GM12878 (cell line): ENCODE results near the gene LRBA. TPM values are rescaled to one million over a fixed set of nuclear protein-coding genes. Genes with fewer than 3 reads are reported as not detected.

Source experiments
- ATAC-seq: fragments of 200-7000 bp; cut with Tn5 transposase; 3 replicates; pipeline ENCODE4 v1.9.1; 2020; ENCODE audit warnings: mild to moderate bottlenecking, moderate library complexity
- BruUV-seq: library from RNA; stranded (reverse); fragments of 400-500 nt; replicated peaks from 2 replicates; lab custom pipeline; 2021; lab: Mats Ljungman, UMichigan
- CTCF ChIA-PET: fragments of 300-600 bp; sonication (Branson Sonifier 250); formaldehyde crosslinking; extraction: SDS; loops from one replicate; lab custom pipeline; 2021; ENCODE audit warnings: inconsistent platforms; lab: Yijun Ruan, JAX
- POLR2A ChIA-PET: fragments of 350-600 bp; formaldehyde crosslinking; extraction: SDS; loops from one replicate; lab custom pipeline; 2021; ENCODE audit warnings: inconsistent platforms; lab: Charles Lee
- RAD21 ChIA-PET: fragments of 300-600 bp; sonication (Branson Sonifier 250); formaldehyde crosslinking; loops from one replicate; lab custom pipeline; 2023; ENCODE audit warnings: antibody characterized with exemption; ENCODE audit not compliant: unreplicated experiment; lab: Charles Lee
- SMC1A ChIA-PET: fragments of 300-600 bp; sonication (Branson Sonifier 250); formaldehyde crosslinking; loops from one replicate; lab custom pipeline; 2023; ENCODE audit not compliant: unreplicated experiment, uncharacterized antibody; lab: Charles Lee
- DNase-seq: peaks from one replicate; pipeline ENCODE4 v3.0.0-alpha.2; 2011; ENCODE audit warnings: low read depth, low spot score
- FAIRE-seq: peaks from 3 replicates; lab custom pipeline; 2011; peaks lifted over from hg19 to GRCh38; lab: Jason Lieb, UNC
- H2AFZ ChIP-seq: 2 replicates; pipeline ENCODE4 v1.6.0; 2011; ENCODE audit warnings: low read depth, low read length, control low read depth; ENCODE audit not compliant: control insufficient read depth
- H3K27ac ChIP-seq: 2 replicates; pipeline ENCODE4 v1.5.1; 2011; ENCODE audit warnings: control low read depth; ENCODE audit not compliant: control insufficient read depth, insufficient read depth
- H3K27me3 ChIP-seq, 2 experiments: replicated peaks in 1 of 2; 2 replicates each; pipeline versions ENCODE4 v1.6.0 to v1.6.1; 2011; ENCODE audit warnings: low read length in 1 of 2; ENCODE audit not compliant: control insufficient read depth in 2 of 2, insufficient read depth in 2 of 2
- H3K36me3 ChIP-seq, 2 experiments: 2 replicates each; pipeline ENCODE4 v1.5.1; 2011; ENCODE audit warnings: low read length in 1 of 2; ENCODE audit not compliant: control insufficient read depth in 2 of 2, insufficient read depth in 2 of 2
- H3K4me1 ChIP-seq: 2 replicates; pipeline ENCODE4 v1.6.1; 2011; ENCODE audit warnings: mild to moderate bottlenecking, low read length, moderate library complexity, mixed read lengths; ENCODE audit not compliant: control insufficient read depth, insufficient read depth
- H3K4me2 ChIP-seq: 2 replicates; pipeline ENCODE4 v1.6.0; 2011; ENCODE audit warnings: control low read depth; ENCODE audit not compliant: control insufficient read depth, insufficient read depth
- H3K4me3 ChIP-seq: fragments of 200-600 bp; sonication (generic); 2 replicates; pipeline ENCODE4 v1.5.1; 2016
- H3K79me2 ChIP-seq: 2 replicates; pipeline ENCODE4 v1.6.0; 2011; ENCODE audit warnings: low read length; ENCODE audit not compliant: control insufficient read depth, insufficient read depth
- H3K9ac ChIP-seq: 2 replicates; pipeline ENCODE4 v1.8.0; 2011; ENCODE audit warnings: low read length, control low read depth, mixed read lengths; ENCODE audit not compliant: control insufficient read depth, insufficient read depth
- H3K9me3 ChIP-seq: replicated peaks from 3 replicates; pipeline ENCODE4 v1.5.1; 2011; ENCODE audit warnings: mild to moderate bottlenecking, low read length; ENCODE audit not compliant: control insufficient read depth, insufficient read depth
- H4K20me1 ChIP-seq: 2 replicates; pipeline ENCODE4 v1.6.0; 2011; ENCODE audit not compliant: control insufficient read depth, insufficient read depth
- KLF5 ChIP-seq: fragments of 450-650 bp; IDR thresholded peaks from 2 replicates; pipeline ENCODE4 v1.6.1; 2014; ENCODE audit warnings: mild to moderate bottlenecking; ENCODE audit not compliant: partially characterized antibody
- RAD21 ChIP-seq: IDR thresholded peaks from 2 replicates; pipeline ENCODE4 v1.6.1; 2011; ENCODE audit warnings: mild to moderate bottlenecking, low read depth, low read length, moderate library complexity; ENCODE audit not compliant: insufficient read depth
- RUNX3 ChIP-seq: IDR thresholded peaks from 2 replicates; pipeline ENCODE4 v1.6.1; 2012; ENCODE audit warnings: low read length, inconsistent platforms
- WGBS: methylation state at CpG from one replicate; pipeline ENCODE4 v1.1.6; 2016; ENCODE audit warnings: low lambda C conversion rate; ENCODE audit not compliant: insufficient replicate concordance, insufficient coverage; ENCODE audit errors: missing lambda C conversion rate; 5-methylcytosine and 5-hydroxymethylcytosine counted together
- in situ Hi-C: fragments of 300-500 bp; cut with MboI; formaldehyde crosslinking; loops from 9 replicates; pipeline ENCODE4 v1.14.3; 2018; ENCODE audit warnings: mixed read lengths
- intact Hi-C: fragments of 100-400 bp; cut with micrococcal nuclease; formaldehyde crosslinking; loops from one replicate; pipeline ENCODE4 v1.14.2; 2022; ENCODE audit not compliant: unreplicated experiment
- polyA plus RNA-seq, 11 experiments: library from polyadenylated mRNA; depleted of rRNA in 4 of 11; unstranded in 6 of 11; stranded (reverse) in 5 of 11; fragments of >200 nt; fragmentation: Nextera tagmentation in 4 of 11; fragmentation: Illumina TruSeq in 1 of 11; extraction: Ambion mirVana in 4 of 11; extraction: Trizol in 1 of 11; gene quantifications; 1 replicate in 1 of 11; 2 replicates in 10 of 11; pipeline versions ENCODE4 v1.2.1 to v1.2.3, GENCODE V29; 2011 to 2016; ENCODE audit warnings: inconsistent platforms in 2 of 11, missing spikeins in 2 of 11, low read depth in 1 of 11
- total RNA-seq, 4 experiments: library from RNA; depleted of rRNA in 3 of 4; stranded (reverse); fragments of >200 nt in 3 of 4; fragmentation: Illumina TruSeq in 1 of 4; extraction: Trizol in 1 of 4; gene quantifications; 2 replicates each; pipeline versions ENCODE4 v1.2.1 to v1.2.3, GENCODE V29; 2013 to 2021
- TF ChIP-seq, protein P1 (sequence below), 3 experiments: IDR thresholded peaks in 2 of 3; conservative IDR thresholded peaks in 1 of 3; 2 replicates each; pipeline ENCODE4 v1.5.1; 2011; ENCODE audit warnings: low read depth in 3 of 3, low read length in 3 of 3, mild to moderate bottlenecking in 3 of 3, control low read depth in 2 of 3, moderate library complexity in 2 of 3, inconsistent platforms in 1 of 3, mixed read lengths in 1 of 3; ENCODE audit not compliant: control insufficient read depth in 2 of 3, insufficient read depth in 1 of 3; ENCODE audit errors: extremely low read depth in 1 of 3
- TF ChIP-seq, protein P2 (sequence below): fragments of 150-350 bp; IDR thresholded peaks from 2 replicates; pipeline ENCODE4 v1.6.1; 2016; ENCODE audit warnings: low read depth, low read length

The LRBA gene
- total and polyA plus RNA-seq, 10 of the 15 experiments (the other 5 are each of a cell fraction or from before 2014, with no cell fraction given): 20.3 to 93.4 (median 55.0) TPM

GRCh38 chr4:150960818-150961217, 54.3 kb downstream of the LRBA start:
- no peak for TF ChIP-seq KLF5
- TF ChIP-seq, protein P1, sequence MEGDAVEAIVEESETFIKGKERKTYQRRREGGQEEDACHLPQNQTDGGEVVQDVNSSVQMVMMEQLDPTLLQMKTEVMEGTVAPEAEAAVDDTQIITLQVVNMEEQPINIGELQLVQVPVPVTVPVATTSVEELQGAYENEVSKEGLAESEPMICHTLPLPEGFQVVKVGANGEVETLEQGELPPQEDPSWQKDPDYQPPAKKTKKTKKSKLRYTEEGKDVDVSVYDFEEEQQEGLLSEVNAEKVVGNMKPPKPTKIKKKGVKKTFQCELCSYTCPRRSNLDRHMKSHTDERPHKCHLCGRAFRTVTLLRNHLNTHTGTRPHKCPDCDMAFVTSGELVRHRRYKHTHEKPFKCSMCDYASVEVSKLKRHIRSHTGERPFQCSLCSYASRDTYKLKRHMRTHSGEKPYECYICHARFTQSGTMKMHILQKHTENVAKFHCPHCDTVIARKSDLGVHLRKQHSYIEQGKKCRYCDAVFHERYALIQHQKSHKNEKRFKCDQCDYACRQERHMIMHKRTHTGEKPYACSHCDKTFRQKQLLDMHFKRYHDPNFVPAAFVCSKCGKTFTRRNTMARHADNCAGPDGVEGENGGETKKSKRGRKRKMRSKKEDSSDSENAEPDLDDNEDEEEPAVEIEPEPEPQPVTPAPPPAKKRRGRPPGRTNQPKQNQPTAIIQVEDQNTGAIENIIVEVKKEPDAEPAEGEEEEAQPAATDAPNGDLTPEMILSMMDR (IDR thresholded peaks at IDR 0.05 in 2 of 3, conservative IDR thresholded peaks at IDR 0.05 in 1 of 3; ENCODE audit: control insufficient read depth in 2 of 3, extremely low read depth in 1 of 3, insufficient read depth in 1 of 3, low read depth in 3 of 3, low read length in 3 of 3): peak; percentile 34 to 47 (median 45); a peak in 5 of 6 replicates
- peak; percentile 46; the same call in 1 of the 2 replicates for TF ChIP-seq RAD21
- TF ChIP-seq, protein P2, sequence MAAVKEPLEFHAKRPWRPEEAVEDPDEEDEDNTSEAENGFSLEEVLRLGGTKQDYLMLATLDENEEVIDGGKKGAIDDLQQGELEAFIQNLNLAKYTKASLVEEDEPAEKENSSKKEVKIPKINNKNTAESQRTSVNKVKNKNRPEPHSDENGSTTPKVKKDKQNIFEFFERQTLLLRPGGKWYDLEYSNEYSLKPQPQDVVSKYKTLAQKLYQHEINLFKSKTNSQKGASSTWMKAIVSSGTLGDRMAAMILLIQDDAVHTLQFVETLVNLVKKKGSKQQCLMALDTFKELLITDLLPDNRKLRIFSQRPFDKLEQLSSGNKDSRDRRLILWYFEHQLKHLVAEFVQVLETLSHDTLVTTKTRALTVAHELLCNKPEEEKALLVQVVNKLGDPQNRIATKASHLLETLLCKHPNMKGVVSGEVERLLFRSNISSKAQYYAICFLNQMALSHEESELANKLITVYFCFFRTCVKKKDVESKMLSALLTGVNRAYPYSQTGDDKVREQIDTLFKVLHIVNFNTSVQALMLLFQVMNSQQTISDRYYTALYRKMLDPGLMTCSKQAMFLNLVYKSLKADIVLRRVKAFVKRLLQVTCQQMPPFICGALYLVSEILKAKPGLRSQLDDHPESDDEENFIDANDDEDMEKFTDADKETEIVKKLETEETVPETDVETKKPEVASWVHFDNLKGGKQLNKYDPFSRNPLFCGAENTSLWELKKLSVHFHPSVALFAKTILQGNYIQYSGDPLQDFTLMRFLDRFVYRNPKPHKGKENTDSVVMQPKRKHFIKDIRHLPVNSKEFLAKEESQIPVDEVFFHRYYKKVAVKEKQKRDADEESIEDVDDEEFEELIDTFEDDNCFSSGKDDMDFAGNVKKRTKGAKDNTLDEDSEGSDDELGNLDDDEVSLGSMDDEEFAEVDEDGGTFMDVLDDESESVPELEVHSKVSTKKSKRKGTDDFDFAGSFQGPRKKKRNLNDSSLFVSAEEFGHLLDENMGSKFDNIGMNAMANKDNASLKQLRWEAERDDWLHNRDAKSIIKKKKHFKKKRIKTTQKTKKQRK: no peak
- TF ChIP-seq RUNX3: 0 out of 2 replicates have a peak, but pooled peaks have one; percentile 13
- Histone ChIP-seq H3K36me3 (peaks cover 0 to 4% of the 10 kb centered on the region in 2 experiments; a peak in 3 of 4 replicates), H3K9ac (no peak overlapping the region), H3K4me3 (no peak overlapping the region), H2AFZ (no peak overlapping the region), H4K20me1 (no peaks in the 10 kb centered on the region), H3K9me3 (peaks cover 24% of the 10 kb centered on the region), H3K4me2 (no peak overlapping the region), H3K27ac (no peak overlapping the region), H3K27me3 (no peaks in the 10 kb centered on the region), H3K4me1 (peaks cover 3% of the 10 kb centered on the region), H3K79me2 (peaks cover 12% of the 10 kb centered on the region)
- intact Hi-C loops (loop anchor here (1.0 kb wide), 1 partner anchor 10 kb away; no protein-coding TSS in a partner anchor), in situ Hi-C loops (no loop called here)
- ATAC-seq (peak; percentile 86), DNase-seq (no peak), FAIRE-seq (no peak)
- 67% methylated on average over 2 of the region's 2 CpGs for WGBS
- ChIA-PET CTCF (interaction anchor here (0.7 to 3.9 kb wide), 32 partner anchors 10 to 237 kb away, joined by 3 to 48 read pairs (median 4); partner anchors contain the start of gene LRBA), SMC1A (interaction anchor here (0.6 to 3.8 kb wide), 15 partner anchors 11 to 500 kb away, joined by 3 to 61 read pairs (median 4); partner anchors contain the start of gene LRBA), RAD21 (interaction anchor here (0.6 to 4.0 kb wide), 11 partner anchors 9 to 532 kb away, joined by 3 to 36 read pairs (median 3); partner anchors contain the start of gene LRBA), POLR2A (interaction anchor here (0.9 to 2.8 kb wide), 5 partner anchors 10 to 54 kb away, joined by 3 to 11 read pairs (median 8); partner anchors contain the start of gene LRBA)
- BruUV-seq: no TSS peak
